SU-DHL-6 (cell line): ENCODE results near the gene NPAS3.

ENCODE experiments used
- H2AFZ ChIP-seq: fragments of 200-600 bp; sonication (generic); 2 replicates; pipeline ENCODE4 v1.6.1; 2014; ENCODE audit warnings: low read depth, mild to moderate bottlenecking, moderate library complexity, mixed read lengths, antibody characterized with exemption, low read length; ENCODE audit not compliant: severe bottlenecking
- H3F3A ChIP-seq: fragments of 200-600 bp; shearing (Covaris generic); 2 replicates; pipeline ENCODE4 v1.6.0; 2016; ENCODE audit warnings: antibody characterized with exemption, mild to moderate bottlenecking; ENCODE audit not compliant: insufficient read depth
- H3K27ac ChIP-seq: fragments of 200-600 bp; sonication (generic); 2 replicates; pipeline ENCODE4 v1.5.1; 2016; ENCODE audit warnings: low read depth, mild to moderate bottlenecking, low read length, moderate library complexity, mixed read lengths
- H3K27me3 ChIP-seq: fragments of 200-600 bp; sonication (generic), shearing (Covaris generic); 2 replicates; pipeline ENCODE4 v1.6.0; 2014; ENCODE audit warnings: mild to moderate bottlenecking, low read length
- H3K36me3 ChIP-seq: fragments of 200-600 bp; sonication (generic); 2 replicates; pipeline ENCODE4 v1.6.1; 2014; ENCODE audit warnings: mild to moderate bottlenecking, low read length, mixed read lengths
- H3K4me2 ChIP-seq: fragments of 300-600, 200-600 bp; shearing (Covaris generic), sonication (generic); 2 replicates; pipeline ENCODE4 v1.6.0; 2014; ENCODE audit warnings: low read length, low read depth, mild to moderate bottlenecking; ENCODE audit not compliant: poor library complexity, severe bottlenecking
- H3K4me3 ChIP-seq: fragments of 200-600 bp; sonication (generic); 2 replicates; pipeline ENCODE4 v1.5.1; 2014; ENCODE audit warnings: antibody characterized with exemption, low read length, mild to moderate bottlenecking, mixed read lengths; ENCODE audit not compliant: insufficient read depth, poor library complexity, severe bottlenecking
- H3K79me2 ChIP-seq: fragments of 200-600 bp; sonication (generic); 2 replicates; pipeline ENCODE4 v1.6.1; 2014; ENCODE audit warnings: mild to moderate bottlenecking, low read length, moderate library complexity; ENCODE audit not compliant: insufficient read depth
- H3K9ac ChIP-seq: fragments of 200-600 bp; sonication (generic); 2 replicates; pipeline ENCODE4 v1.7.0; 2014; ENCODE audit warnings: mild to moderate bottlenecking, low read length
- H3K9me2 ChIP-seq: fragments of 200-600 bp; sonication (generic); replicated peaks from 2 replicates; pipeline ENCODE4 v1.6.1; 2014; ENCODE audit warnings: low read length; ENCODE audit not compliant: insufficient read depth
- H3K9me3 ChIP-seq: fragments of 200-600 bp; sonication (generic); 2 replicates; pipeline ENCODE4 v1.6.1; 2014; ENCODE audit warnings: low read length, mixed read lengths; ENCODE audit not compliant: insufficient read depth
- H4K20me1 ChIP-seq: fragments of 200-600 bp; sonication (generic); 2 replicates; pipeline ENCODE4 v1.6.1; 2014; ENCODE audit warnings: low read depth, mild to moderate bottlenecking, antibody characterized with exemption, low read length, moderate library complexity, mixed read lengths
- EZH2phosphoT487 ChIP-seq: fragments of 200-600 bp; sonication (generic), shearing (Covaris generic); conservative IDR thresholded peaks from 2 replicates; pipeline ENCODE4 v1.6.1; 2018; ENCODE audit warnings: mild to moderate bottlenecking, antibody characterized with exemption, low read length, moderate library complexity, mixed read lengths
- TF ChIP-seq, protein P1 (sequence below): fragments of 200-600 bp; sonication (generic); IDR thresholded peaks from one replicate; pipeline ENCODE4 v1.5.1; 2017; ENCODE audit warnings: antibody characterized with exemption, mild to moderate bottlenecking, low read length, moderate library complexity; ENCODE audit not compliant: insufficient read depth, poor library complexity, severe bottlenecking

Gene NPAS3

DNA sequence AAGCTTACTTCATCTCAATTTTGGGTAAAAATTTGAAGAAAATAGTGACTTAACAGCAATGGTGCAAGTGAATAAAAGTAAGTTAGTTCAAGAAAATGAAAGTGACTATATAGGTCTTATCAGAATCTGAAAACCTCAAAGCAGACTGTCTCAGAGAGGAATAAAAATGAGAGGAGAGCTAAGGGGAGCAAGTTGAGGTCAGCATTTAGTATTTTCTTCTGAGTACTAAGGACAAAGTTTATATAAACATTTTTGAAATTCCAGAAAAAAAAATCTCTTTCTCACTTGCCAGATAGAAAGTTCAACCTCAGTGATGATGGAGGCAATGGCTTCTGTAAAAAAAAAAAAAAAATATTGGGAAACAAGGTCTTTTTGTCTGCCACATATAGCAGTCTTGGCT, 414.1 kb downstream of the NPAS3 start:
- H4K20me1 ChIP-seq, result no peaks in the 10 kb centered on the region
- TF ChIP-seq EZH2phosphoT487, result no peak
- TF ChIP-seq, protein P1, sequence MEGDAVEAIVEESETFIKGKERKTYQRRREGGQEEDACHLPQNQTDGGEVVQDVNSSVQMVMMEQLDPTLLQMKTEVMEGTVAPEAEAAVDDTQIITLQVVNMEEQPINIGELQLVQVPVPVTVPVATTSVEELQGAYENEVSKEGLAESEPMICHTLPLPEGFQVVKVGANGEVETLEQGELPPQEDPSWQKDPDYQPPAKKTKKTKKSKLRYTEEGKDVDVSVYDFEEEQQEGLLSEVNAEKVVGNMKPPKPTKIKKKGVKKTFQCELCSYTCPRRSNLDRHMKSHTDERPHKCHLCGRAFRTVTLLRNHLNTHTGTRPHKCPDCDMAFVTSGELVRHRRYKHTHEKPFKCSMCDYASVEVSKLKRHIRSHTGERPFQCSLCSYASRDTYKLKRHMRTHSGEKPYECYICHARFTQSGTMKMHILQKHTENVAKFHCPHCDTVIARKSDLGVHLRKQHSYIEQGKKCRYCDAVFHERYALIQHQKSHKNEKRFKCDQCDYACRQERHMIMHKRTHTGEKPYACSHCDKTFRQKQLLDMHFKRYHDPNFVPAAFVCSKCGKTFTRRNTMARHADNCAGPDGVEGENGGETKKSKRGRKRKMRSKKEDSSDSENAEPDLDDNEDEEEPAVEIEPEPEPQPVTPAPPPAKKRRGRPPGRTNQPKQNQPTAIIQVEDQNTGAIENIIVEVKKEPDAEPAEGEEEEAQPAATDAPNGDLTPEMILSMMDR, result no peak
- no peak overlapping the region for H3K4me3 ChIP-seq
- no peak overlapping the region for H3K4me2 ChIP-seq
- no peaks in the 10 kb centered on the region for H3F3A ChIP-seq
- H2AFZ ChIP-seq, result no peak overlapping the region
- no peaks in the 10 kb centered on the region for H3K79me2 ChIP-seq
- H3K9me3 ChIP-seq, result no peaks in the 10 kb centered on the region
- H3K27ac ChIP-seq, result no peak overlapping the region
- no peaks in the 10 kb centered on the region for H3K27me3 ChIP-seq
- H3K9me2 ChIP-seq, result no peaks in the 10 kb centered on the region
- no peak overlapping the region for H3K9ac ChIP-seq
- no peaks in the 10 kb centered on the region for H3K36me3 ChIP-seq

DNA sequence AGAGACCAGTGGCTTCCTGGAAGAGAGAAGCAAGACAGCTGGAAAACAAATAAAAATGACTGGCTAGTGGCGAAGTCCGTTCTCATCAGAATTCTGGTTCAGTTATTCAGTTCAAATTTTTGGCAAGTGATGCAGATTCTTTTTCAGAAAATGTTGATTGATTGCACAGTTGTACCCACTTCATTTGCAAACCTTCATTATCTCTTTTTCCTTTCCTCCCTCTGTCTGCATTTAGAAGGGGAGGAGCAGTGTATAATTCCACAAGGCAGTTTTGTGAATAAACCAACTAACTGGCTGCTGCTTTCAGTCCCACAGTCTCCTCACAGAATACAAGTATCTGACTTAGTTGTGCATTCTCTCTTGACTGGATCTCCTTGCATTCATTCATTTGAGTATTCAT, 417.5 kb downstream of the NPAS3 start:
- H3F3A ChIP-seq, result no peaks in the 10 kb centered on the region
- H3K79me2 ChIP-seq, result no peaks in the 10 kb centered on the region
- no peak overlapping the region for H3K4me2 ChIP-seq
- H2AFZ ChIP-seq, result no peak overlapping the region
- H3K27me3 ChIP-seq, result no peaks in the 10 kb centered on the region
- no peak for TF ChIP-seq EZH2phosphoT487
- TF ChIP-seq, protein P1, result no peak
- H3K36me3 ChIP-seq, result no peaks in the 10 kb centered on the region
- H3K9me3 ChIP-seq, result no peaks in the 10 kb centered on the region
- H3K27ac ChIP-seq, result no peak overlapping the region
- no peaks in the 10 kb centered on the region for H3K9me2 ChIP-seq
- H3K9ac ChIP-seq, result no peak overlapping the region
- H3K4me3 ChIP-seq, result no peak overlapping the region
- no peaks in the 10 kb centered on the region for H4K20me1 ChIP-seq

DNA sequence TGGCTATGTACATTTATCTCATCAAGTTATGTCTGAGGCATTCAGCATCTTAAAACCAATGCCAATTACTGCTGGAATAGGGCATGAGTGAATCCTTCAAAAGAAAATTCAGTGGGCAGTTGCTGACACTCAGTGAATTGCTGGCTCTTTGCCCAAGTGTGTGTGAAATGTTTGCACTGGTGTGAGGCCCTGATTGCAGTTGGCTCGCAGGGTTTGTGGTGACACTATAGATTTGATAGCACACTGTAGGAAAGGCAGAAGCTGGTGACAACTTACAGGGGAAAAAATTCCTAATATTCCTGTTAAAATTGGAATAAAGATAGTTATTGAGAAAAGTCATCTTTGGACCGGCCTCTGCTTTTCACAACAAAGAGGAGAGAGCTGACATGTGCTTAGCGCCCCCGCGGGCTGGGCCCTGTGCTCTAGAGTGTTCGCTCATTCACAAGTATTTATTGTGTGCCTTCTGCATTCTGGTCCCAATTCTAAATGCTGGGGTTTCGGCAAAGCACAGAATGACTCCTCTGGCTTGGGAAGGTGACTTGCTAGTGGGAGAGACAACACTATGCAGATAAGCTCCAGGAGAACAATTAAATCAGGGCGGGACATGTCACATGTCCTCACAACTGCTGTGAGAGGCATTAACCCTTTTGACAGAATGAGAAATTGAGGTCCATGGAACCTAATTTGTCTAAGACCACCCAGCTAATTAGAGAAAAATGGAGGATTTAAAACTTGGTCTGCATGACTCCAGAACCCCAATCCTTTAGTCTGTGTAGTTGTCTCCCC, 418.7 kb downstream of the NPAS3 start:
- TF ChIP-seq EZH2phosphoT487, result no peak
- TF ChIP-seq, protein P1, result no peak

More for the DNA sequence above, 418.7 kb downstream of the NPAS3 start:
- Histone ChIP-seq H3K27me3 (no peaks in the 10 kb centered on the region), H3K36me3 (no peaks in the 10 kb centered on the region), H4K20me1 (no peaks in the 10 kb centered on the region), H2AFZ (no peak overlapping the region), H3K9me2 (no peaks in the 10 kb centered on the region), H3F3A (no peaks in the 10 kb centered on the region), H3K4me3 (no peak overlapping the region), H3K9ac (no peak overlapping the region), H3K79me2 (no peaks in the 10 kb centered on the region), H3K9me3 (no peaks in the 10 kb centered on the region), H3K4me2 (no peak overlapping the region), H3K27ac (no peak overlapping the region)
